ENCODE measurements around the gene DOCK8. TPM values are rescaled to one million over a fixed set of nuclear protein-coding genes. Genes with fewer than 3 reads are reported as not detected.

Gene DOCK8
- total RNA-seq, 1 experiment from 2014 or later = 7.5 TPM

DNA sequence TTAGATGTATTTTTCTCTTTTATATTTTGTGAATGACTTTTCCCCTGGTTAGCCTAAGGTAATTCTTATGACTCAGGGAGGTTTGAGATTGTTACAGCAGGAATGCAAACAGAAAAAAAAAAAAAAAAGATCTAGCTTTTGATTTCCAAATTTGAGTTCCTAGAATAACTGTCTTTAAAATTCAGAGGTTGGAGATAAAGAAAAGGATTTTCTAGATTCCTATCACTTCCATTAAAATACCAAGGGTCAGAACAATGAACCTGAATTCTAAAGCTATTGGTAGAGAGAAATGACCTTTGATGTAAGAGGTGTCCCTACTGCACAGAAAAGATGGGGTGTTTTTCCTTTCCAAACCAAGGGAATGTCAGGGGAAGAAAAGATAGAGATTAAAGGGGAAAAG, 262.5 kb downstream of the DOCK8 start:
- TF ChIP-seq EZH2 (IDR thresholded peaks at IDR 0.05; ENCODE audit: low read depth) = no peak
- TF ChIP-seq, protein P1, sequence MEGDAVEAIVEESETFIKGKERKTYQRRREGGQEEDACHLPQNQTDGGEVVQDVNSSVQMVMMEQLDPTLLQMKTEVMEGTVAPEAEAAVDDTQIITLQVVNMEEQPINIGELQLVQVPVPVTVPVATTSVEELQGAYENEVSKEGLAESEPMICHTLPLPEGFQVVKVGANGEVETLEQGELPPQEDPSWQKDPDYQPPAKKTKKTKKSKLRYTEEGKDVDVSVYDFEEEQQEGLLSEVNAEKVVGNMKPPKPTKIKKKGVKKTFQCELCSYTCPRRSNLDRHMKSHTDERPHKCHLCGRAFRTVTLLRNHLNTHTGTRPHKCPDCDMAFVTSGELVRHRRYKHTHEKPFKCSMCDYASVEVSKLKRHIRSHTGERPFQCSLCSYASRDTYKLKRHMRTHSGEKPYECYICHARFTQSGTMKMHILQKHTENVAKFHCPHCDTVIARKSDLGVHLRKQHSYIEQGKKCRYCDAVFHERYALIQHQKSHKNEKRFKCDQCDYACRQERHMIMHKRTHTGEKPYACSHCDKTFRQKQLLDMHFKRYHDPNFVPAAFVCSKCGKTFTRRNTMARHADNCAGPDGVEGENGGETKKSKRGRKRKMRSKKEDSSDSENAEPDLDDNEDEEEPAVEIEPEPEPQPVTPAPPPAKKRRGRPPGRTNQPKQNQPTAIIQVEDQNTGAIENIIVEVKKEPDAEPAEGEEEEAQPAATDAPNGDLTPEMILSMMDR (conservative IDR thresholded peaks at IDR 0.05) = no peak
- Histone ChIP-seq H3K36me3 (ENCODE audit: low read depth) (no peaks in the 10 kb centered on the region), H3K27ac (no peak overlapping the region), H3K9me2 (ENCODE audit: insufficient read depth) (no peaks in the 10 kb centered on the region), H3K4me2 (no peak overlapping the region), H3K4me1 (replicated peaks; ENCODE audit: insufficient read depth) (peaks cover 8% of the 10 kb centered on the region; the same call in 1 of the 2 replicates), H4K20me1 (ENCODE audit: insufficient read depth) (no peaks in the 10 kb centered on the region), H3K27me3 (ENCODE audit: insufficient read depth, low read depth) (no peaks in the 10 kb centered on the region), H3K9me3 (ENCODE audit: insufficient read depth, low read depth) (no peaks in the 10 kb centered on the region), H2AFZ (no peak overlapping the region), H3K79me2 (ENCODE audit: low read depth) (no peaks in the 10 kb centered on the region), H3F3A (ENCODE audit: insufficient read depth, low read depth) (no peaks in the 10 kb centered on the region), H3K4me3 (no peak overlapping the region)
- BruUV-seq (replicated peaks) = no TSS peak
- peak in 1 of 2 experiments; percentile 69 for DNase-seq
- POLR2A ChIA-PET (ENCODE audit: unreplicated experiment) = interaction anchor here (0.7 kb wide), 1 partner anchor 80 kb away, joined by 6 read pairs; no protein-coding TSS in a partner anchor
- CTCF ChIA-PET = interaction anchor here (0.7 kb wide), 1 partner anchor 26 kb away, joined by 4 read pairs; no protein-coding TSS in a partner anchor
- intact Hi-C loops (cut with micrococcal nuclease; ENCODE audit: unreplicated experiment) = no loop called here

DNA sequence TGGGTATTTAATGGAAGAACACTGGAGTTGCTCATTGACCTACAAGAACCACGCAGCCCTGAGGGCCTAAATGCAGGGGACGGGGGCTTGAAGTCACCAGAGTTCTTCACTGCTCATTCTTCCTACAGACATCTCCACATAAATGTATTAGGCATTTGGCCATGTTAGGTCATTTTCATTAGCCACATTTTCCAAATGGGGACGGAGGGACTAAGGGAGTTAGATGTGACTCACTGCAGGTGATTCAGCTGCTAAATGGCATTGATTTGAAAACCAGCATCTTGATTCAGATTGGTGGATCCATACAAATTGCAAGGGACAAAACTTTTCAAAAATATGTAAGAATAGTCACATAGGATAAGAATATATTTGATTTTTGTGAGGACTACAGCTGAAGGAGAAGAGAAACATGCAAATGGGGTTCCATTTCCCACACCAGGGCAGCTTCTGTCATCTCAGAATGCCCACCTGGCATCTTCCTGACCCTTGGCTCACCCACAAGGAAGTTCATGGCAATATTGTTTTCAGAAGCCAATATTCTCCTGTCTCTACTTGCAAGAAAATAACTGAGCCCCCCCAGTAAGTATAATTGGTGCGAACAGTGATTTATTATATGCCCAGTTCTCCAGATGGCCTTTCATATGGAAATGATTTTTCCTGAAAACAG, 264.8 kb downstream of the DOCK8 start:
- no peaks in the 10 kb centered on the region for H3K27me3 ChIP-seq (ENCODE audit: insufficient read depth, low read depth)
- no peaks in the 10 kb centered on the region for H3K9me3 ChIP-seq (ENCODE audit: insufficient read depth, low read depth)
- CTCF ChIA-PET = no interaction called here
- no peaks in the 10 kb centered on the region for H4K20me1 ChIP-seq (ENCODE audit: insufficient read depth)
- no peak overlapping the region for H3K27ac ChIP-seq
- TF ChIP-seq, protein P1 (conservative IDR thresholded peaks at IDR 0.05) = no peak
- BruUV-seq (replicated peaks) = no TSS peak
- no peaks in the 10 kb centered on the region for H3F3A ChIP-seq (ENCODE audit: insufficient read depth, low read depth)
- intact Hi-C loops (cut with micrococcal nuclease; ENCODE audit: unreplicated experiment) = no loop called here
- POLR2A ChIA-PET (ENCODE audit: unreplicated experiment) = no interaction called here
- no peaks in the 10 kb centered on the region for H3K79me2 ChIP-seq (ENCODE audit: low read depth)
- H2AFZ ChIP-seq = no peak overlapping the region
- H3K4me1 ChIP-seq (replicated peaks; ENCODE audit: insufficient read depth) = peaks cover 8% of the 10 kb centered on the region; the same call in 1 of the 2 replicates
- DNase-seq = no peak
- no peaks in the 10 kb centered on the region for H3K36me3 ChIP-seq (ENCODE audit: low read depth)
- no peak overlapping the region for H3K4me2 ChIP-seq
- H3K9me2 ChIP-seq (ENCODE audit: insufficient read depth) = no peaks in the 10 kb centered on the region
- H3K4me3 ChIP-seq = no peak overlapping the region

DNA sequence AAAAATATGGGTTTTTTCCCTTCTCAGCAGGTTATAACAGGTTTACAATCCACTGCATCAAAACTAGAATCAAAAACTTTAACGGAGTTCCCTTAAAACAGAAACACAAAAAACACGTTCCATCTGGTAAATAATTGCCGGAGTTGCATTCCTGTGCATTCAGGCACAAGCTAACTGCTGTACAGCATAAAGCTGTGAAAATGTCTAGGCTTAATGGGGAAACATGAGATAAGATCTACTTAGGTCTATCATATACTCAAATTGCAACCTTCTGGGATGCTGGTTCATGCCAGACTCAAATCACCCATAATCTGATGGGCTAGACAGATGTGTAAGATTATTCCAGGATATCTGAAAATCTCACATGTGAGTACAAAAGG, 265.3 kb downstream of the DOCK8 start:
- H3F3A ChIP-seq (ENCODE audit: insufficient read depth, low read depth) = no peaks in the 10 kb centered on the region
- no peaks in the 10 kb centered on the region for H3K79me2 ChIP-seq (ENCODE audit: low read depth)
- TF ChIP-seq, protein P1 (conservative IDR thresholded peaks at IDR 0.05) = no peak
- TF ChIP-seq EZH2 (IDR thresholded peaks at IDR 0.05; ENCODE audit: low read depth) = no peak
- no peaks in the 10 kb centered on the region for H4K20me1 ChIP-seq (ENCODE audit: insufficient read depth)
- no peak overlapping the region for H3K4me2 ChIP-seq
- ChIA-PET POLR2A (ENCODE audit: unreplicated experiment) (no interaction called here), CTCF (no interaction called here)
- H3K9me2 ChIP-seq (ENCODE audit: insufficient read depth) = no peaks in the 10 kb centered on the region
- H2AFZ ChIP-seq = no peak overlapping the region
- peak in 1 of 2 experiments; percentile 54 for DNase-seq
- H3K9me3 ChIP-seq (ENCODE audit: insufficient read depth, low read depth) = no peaks in the 10 kb centered on the region
- BruUV-seq (replicated peaks) = no TSS peak
- no peak overlapping the region for H3K27ac ChIP-seq
- peaks cover 8% of the 10 kb centered on the region; the same call in 1 of the 2 replicates for H3K4me1 ChIP-seq (replicated peaks; ENCODE audit: insufficient read depth)
- H3K4me3 ChIP-seq = no peak overlapping the region
- intact Hi-C loops (cut with micrococcal nuclease; ENCODE audit: unreplicated experiment) = no loop called here
- H3K27me3 ChIP-seq (ENCODE audit: insufficient read depth, low read depth) = no peaks in the 10 kb centered on the region
- no peaks in the 10 kb centered on the region for H3K36me3 ChIP-seq (ENCODE audit: low read depth)

Data from PC-9 (cell line).